Type B pancreatic cell (in vitro differentiated cells): ENCODE measurements around the gene SLC11A1. TPM values are rescaled to one million over a fixed set of nuclear protein-coding genes. Genes with fewer than 3 reads are reported as not detected.
A peak's percentile ranks its signal among the peaks of the same experiment; 100 is the strongest.

Source experiments
- DNase-seq: peaks from one replicate; pipeline ENCODE4 v3.0.0; 2021; ENCODE audit warnings: mixed read lengths; ENCODE audit not compliant: unreplicated experiment; ENCODE audit errors: extremely low spot score
- H3K27ac Mint-ChIP-seq: 2 replicates; pipeline ENCODE4 v1.8.0; 2021; ENCODE audit warnings: mild to moderate bottlenecking, mixed read lengths
- H3K27me3 Mint-ChIP-seq: 2 replicates; pipeline ENCODE4 v1.8.0; 2021; ENCODE audit warnings: mixed read lengths
- H3K36me3 Mint-ChIP-seq: 2 replicates; pipeline ENCODE4 v1.8.0; 2021; ENCODE audit warnings: mixed read lengths
- H3K4me1 Mint-ChIP-seq: one replicate; pipeline ENCODE4 v1.8.0; 2021; ENCODE audit warnings: mixed read lengths; ENCODE audit not compliant: unreplicated experiment
- H3K4me3 Mint-ChIP-seq: 2 replicates; pipeline ENCODE4 v1.8.0; 2021; ENCODE audit warnings: mild to moderate bottlenecking, mixed read lengths
- H3K9me3 Mint-ChIP-seq: 2 replicates; pipeline ENCODE4 v1.8.0; 2021; ENCODE audit warnings: mixed read lengths
- CTCF ChIP-seq: fragments of 200-600 bp; sonication (generic); conservative IDR thresholded peaks from 2 replicates; pipeline ENCODE4 v1.5.0; 2021; ENCODE audit warnings: antibody characterized with exemption, mild to moderate bottlenecking
- long read RNA-seq: library from polyadenylated mRNA; unstranded; transcript quantifications from one replicate; pipeline ENCODE4 v2.0.0, GENCODE V29; 2020
- total RNA-seq: library from RNA; stranded (reverse); gene quantifications from 2 replicates; pipeline ENCODE4 v1.2.1, GENCODE V29; 2021; ENCODE audit warnings: low replicate concordance

Gene SLC11A1, protein sequence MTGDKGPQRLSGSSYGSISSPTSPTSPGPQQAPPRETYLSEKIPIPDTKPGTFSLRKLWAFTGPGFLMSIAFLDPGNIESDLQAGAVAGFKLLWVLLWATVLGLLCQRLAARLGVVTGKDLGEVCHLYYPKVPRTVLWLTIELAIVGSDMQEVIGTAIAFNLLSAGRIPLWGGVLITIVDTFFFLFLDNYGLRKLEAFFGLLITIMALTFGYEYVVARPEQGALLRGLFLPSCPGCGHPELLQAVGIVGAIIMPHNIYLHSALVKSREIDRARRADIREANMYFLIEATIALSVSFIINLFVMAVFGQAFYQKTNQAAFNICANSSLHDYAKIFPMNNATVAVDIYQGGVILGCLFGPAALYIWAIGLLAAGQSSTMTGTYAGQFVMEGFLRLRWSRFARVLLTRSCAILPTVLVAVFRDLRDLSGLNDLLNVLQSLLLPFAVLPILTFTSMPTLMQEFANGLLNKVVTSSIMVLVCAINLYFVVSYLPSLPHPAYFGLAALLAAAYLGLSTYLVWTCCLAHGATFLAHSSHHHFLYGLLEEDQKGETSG
- 0.39 and 0.64 TPM in 2 replicates for total RNA-seq
- long read RNA-seq = 0 reads

GRCh38 chr2:218381916-218382366 lies at the start of gene SLC11A1:
TSS of gene SLC11A1 (plus strand) at chr2:218382273. CDS start at chr2:218382369, 96 bp downstream.
- DNase-seq = no peak
- H3K36me3 Mint-ChIP-seq = no peaks in the 10 kb centered on the region
- peaks cover 5% of the 10 kb centered on the region for H3K4me1 Mint-ChIP-seq
- H3K4me3 Mint-ChIP-seq = no peak within 1 kb of the TSS
- H3K9me3 Mint-ChIP-seq = no peaks in the 10 kb centered on the region
- no peak within 1 kb of the TSS for H3K27ac Mint-ChIP-seq
- TF ChIP-seq CTCF = no peak
- H3K27me3 Mint-ChIP-seq = peaks cover 7% of the 10 kb centered on the region

DNA sequence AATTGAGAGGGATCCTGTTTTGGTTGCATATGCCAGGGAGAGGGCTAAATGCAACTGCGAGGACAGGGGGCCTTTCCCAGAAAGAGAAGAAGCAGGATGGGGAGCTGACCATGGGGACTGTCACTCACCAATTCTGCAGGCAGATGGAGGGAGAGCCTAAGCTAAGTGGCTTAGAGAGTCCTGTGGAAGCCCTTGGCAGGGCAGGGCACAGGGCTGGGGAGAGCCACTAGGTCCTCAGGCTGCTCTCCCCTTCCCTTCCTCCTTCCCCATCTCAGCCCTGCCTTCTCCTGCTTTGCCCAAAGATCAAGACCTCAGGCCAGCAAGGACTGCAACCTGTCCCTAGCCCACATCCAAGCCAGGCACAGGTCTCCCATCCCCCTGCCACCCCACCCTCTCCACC lies 49.8 kb upstream of the SLC11A1 start:
- Mint-ChIP-seq H3K4me3 (no peak overlapping the region), H3K4me1 (peaks cover 42% of the 10 kb centered on the region), H3K9me3 (no peaks in the 10 kb centered on the region), H3K36me3 (no peaks in the 10 kb centered on the region), H3K27ac (no peak overlapping the region), H3K27me3 (no peaks in the 10 kb centered on the region)
- TF ChIP-seq CTCF = no peak
- DNase-seq = no peak

DNA sequence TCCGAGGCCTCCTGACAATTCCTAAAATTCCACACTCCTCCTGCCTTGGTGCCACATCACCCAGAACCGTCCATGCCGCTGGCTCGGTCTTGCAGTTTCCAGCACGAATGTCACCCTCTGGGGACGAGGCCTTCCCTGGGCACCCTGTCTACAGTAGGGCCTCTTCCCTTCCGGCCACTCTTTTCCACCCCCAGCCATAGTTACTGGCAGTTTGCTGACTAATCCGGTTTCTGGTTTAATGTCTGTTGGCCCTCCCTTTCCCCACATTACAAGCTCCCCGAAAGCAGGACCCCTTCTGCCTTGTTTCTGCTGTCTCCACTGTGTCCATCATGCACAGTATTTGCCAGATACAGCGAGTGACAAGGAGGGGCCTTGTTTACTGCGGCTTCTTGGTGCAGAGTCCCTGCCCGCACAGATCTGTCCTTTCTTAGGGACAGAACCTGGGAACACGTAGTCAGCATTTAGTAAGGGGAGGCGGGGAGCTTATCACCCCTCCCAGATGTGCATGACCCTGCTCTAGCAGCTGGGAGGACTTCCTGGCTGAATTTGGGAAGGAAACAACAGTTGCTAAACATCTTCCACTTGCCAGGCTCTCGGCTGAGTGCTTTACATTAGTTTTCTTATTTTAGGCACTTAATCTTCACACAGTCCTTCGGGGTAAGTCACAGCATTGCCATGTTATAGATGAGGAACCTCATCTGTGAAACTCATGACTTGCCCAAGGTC lies 49.0 kb upstream of the SLC11A1 start:
- H3K4me3 Mint-ChIP-seq = no peak overlapping the region
- peak overlapping the region; percentile 30 for H3K27ac Mint-ChIP-seq
- H3K36me3 Mint-ChIP-seq = no peaks in the 10 kb centered on the region
- TF ChIP-seq CTCF = no peak
- no peaks in the 10 kb centered on the region for H3K27me3 Mint-ChIP-seq
- DNase-seq = no peak
- H3K9me3 Mint-ChIP-seq = no peaks in the 10 kb centered on the region
- H3K4me1 Mint-ChIP-seq = peaks cover 34% of the 10 kb centered on the region

DNA sequence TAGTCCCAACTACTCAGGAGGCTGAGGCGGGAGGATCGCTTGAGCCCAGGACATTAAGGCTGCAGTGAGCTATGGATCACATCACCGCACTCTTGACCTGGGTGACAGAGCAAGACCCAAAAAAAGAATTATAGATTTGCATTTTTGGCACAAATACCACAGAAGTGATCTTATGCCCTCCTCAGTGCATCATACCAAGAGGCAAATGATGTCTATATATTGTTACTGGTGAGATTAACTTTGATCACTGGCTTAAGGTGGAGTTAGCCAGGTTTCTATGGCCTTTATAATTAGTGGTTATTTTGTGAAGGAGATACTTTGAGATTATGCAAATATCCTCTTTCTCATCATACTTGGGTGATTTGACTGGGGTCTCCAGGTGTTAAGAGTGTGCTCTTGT lies 47.5 kb upstream of the SLC11A1 start:
- H3K27ac Mint-ChIP-seq = no peak overlapping the region
- H3K36me3 Mint-ChIP-seq = no peaks in the 10 kb centered on the region
- no peak overlapping the region for H3K4me3 Mint-ChIP-seq
- DNase-seq = no peak
- H3K27me3 Mint-ChIP-seq = no peaks in the 10 kb centered on the region
- H3K4me1 Mint-ChIP-seq = peaks cover 25% of the 10 kb centered on the region
- no peaks in the 10 kb centered on the region for H3K9me3 Mint-ChIP-seq
- TF ChIP-seq CTCF = no peak

DNA sequence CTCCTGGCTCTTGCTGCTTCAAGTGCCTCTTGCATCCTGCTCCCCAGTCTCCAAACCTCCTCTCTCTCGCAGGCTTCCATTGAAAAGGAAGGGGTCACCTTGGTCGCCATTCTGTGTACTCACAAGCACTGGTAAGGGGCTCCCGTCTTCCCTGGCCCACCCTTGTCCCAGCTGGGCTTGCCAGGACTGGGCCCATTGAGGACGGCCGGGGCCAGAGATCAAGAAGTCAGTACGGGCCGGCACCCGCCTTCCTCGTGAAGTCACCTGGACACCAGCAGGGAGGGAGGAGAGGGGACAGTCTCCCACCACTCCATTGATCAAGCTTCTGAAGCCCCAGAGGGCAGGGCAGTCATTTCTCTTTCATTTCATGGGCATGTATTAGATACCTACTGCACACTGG lies 41.4 kb upstream of the SLC11A1 start:
- DNase-seq = no peak
- Mint-ChIP-seq H3K9me3 (no peaks in the 10 kb centered on the region), H3K4me1 (peaks cover 5% of the 10 kb centered on the region), H3K27ac (no peak overlapping the region), H3K36me3 (peaks cover 5% of the 10 kb centered on the region), H3K27me3 (no peaks in the 10 kb centered on the region), H3K4me3 (no peak overlapping the region)
- no peak for TF ChIP-seq CTCF
